ENCODE data around the gene RNF157.

The RNF157 gene

DNA sequence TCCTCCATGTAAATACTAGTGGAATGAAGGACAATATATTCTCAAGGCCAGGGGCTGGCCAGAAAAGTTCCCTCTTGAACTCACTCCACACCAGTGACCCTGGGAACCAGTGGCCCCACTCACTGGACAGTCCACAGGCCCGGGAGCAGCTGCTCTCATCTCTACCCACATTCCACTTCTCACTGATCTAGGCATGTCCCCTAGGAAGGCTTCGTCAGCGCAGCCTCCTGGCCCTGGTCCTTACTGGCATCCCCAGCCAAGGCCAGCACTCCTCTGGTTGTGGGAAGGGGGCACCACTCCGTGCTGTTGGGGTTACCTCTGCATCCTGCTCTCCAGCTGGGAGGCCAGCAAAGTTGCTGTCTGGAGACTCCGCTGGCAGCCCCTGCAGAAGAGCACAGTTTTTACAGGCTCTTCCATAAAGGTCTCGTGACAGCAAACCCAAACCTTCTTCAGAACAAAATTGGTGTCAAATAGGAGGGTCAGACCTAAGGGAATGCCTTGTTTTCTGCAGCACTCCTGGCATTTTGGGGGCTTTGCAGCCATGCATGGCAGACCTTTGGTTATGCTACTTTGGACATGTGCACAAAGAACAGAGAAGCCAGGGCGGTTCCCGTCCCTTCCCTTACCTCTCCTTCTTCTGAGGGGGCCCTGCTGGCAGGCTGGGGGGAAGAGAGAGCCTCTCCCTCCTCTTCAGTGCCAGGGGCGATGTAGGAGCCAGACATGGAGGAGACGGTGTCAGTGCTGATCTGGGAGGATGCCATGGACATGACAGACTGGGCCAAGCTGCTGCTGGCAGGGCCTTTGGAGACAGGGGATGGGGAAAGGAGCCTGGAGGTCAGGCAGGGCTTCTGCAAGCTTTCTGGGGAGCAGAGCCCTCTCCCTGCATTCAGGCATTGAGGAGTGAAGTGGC lies 85.1 kb downstream of the RNF157 start:
- DNase-seq = no peak

DNA sequence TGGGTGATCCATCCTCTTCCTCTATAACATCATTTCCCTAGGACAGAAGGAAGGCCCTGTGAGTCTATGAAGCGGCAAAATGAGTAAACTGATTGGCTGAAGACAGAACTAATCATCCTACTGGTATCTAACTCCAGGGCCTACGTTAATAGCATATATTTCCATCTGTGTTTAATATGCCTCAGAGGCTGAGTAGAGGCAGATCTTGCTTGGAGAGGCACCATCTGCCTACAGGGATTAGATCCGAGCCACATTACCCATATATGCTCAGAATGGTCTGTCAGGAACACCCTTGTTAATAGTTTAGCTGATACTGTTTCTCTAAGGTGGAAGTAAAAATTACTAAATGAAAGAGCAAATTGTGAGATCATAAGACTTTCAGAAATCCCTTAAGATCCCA lies 86.0 kb downstream of the RNF157 start:
- no peak for DNase-seq

DNA sequence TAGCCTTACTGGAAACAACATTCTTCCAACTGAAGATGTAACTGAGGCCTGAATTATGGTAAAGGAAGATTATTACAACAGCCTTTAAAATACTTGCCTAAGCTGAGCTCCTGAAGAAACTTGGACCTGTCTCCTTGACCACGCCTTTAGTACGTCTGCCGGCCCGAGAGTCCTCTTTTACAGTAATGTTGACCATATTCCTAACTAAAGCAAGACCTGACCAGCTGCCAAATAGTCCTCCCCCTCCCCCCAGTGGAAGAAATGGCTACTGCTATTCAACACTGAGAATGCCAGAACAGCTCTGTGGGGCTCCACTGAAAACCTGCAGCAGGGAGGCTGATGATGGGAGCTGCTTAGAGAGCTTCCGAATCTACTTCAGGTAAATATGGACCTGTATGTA lies 86.7 kb downstream of the RNF157 start:
- peak; percentile 31 for DNase-seq

DNA sequence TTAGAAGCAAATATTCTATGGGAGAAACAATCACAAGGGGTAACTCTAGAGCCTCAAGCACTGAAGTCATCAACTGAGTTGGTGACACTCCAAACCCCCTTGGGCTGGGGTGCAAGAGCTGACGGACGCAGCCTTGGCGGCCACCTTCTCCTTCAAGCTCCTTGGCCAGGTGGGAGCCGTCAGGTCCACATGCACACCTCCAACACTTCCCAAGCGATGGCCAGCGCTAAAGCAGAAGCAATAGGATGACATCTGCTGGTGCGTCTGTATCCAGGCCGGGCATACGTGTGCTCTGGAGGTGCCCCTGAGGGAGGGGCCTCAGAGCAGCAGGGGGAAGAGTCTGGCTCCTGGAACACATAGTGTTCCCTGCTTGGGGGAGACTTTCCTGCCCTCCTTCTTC lies 87.1 kb downstream of the RNF157 start:
- DNase-seq = no peak

DNA sequence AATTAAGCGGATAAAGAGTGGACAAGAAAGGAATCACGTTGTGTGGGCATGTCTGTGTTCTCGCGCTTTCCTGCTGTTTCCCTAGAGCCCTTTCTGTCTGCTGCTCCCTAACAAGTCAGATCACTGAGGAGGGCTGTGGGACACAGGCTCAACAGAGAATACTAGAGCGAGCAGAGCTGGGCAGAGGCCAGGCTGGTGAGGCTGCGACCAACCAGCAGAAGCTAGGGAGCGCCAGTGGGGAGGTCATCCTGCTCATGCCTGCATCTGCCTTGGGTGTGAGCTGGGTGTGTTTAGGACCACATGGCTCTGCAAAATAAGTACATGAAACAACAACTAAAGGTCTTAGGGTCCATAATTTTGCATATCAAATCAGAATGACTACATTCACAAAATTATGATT lies 87.7 kb downstream of the RNF157 start:
- DNase-seq = peak; percentile 41

DNA sequence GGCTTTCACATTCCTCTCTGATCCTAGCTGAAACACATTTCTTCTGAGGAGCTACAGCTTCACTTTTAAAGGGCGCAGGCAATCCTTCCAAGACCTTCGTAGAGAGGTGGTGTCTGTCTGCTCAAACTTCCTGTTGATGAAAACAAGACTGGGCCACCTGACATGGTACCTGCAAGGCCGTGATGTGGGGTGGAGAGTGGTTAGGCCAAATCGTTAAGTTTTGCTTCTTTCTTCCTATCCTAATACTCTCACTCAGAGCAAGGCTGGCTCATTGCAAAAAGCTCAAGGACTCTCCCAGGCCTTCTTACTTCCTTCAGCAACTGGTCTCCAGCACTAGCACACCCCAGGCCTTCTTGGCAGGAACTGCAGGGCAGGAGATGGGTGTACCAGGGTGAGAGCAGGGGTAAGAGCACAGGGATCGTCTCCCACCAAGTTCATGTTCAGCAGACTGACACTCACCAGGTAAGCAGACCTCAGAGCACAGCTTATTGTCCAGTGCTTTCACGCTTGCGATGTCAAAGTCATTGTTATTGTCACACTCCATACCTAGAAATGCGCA lies 88.3 kb downstream of the RNF157 start:
- no peak for DNase-seq

DNA sequence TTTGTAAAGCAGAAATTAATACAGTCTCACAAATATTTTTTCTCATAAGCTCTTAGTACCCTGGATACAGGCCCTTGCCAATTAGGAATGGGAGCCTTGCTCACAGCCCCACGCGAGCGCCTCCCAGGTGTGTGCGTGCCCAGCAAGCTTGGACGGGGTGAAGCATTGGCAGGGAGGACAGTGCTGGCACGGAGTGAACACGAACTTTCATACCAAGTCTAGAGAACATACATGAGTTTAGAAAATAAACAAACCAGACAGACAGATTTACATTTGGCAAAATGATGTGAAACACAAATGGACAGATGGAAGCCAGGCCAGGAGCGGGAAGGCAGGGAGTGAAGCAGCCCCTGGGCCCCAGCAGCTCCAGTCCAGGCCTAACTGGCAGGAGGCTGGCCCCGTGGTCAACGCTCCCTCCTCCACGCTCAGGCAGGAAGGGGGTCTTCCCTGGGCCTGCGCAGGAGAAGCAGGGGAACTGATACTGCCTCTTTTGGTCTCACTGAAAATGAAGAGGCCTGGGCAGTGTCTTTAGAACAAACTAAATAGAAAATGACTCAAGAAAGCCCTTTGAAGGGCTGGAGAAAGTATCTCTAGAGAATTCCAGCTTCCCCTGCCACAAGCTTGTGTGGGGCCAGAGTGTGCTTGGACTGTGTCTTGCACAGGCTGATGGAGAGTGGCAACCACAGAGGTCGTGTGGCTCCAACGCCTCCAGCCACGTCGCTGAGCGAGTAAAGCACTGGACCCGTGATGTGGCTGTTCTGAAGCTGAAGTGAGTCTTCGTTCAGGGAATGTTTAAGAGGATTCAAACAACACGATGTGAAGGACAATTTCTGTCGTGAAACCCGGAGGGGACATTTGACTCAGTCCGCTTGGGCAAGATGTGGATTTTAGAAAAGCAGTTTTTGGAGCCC lies 89.3 kb downstream of the RNF157 start:
- DNase-seq = no peak

DNA sequence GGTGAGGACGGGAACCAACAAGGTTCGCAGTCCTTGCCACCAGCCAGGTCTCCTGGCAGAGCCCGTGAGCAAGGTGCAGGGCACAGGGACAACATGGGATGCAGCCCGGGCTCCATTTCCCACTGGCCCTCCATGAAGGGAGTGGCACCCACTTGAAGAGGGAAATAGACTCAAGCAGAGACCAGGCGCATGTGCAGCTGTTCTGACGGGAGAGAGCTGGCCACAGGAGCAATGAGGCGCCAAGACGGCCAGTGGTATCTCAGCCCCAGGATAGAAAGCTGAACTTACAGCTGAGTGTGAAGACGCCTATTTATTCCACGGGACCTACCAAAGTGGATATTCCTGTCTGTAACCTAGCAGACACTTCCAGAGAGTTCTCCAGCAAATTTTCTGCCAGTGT lies 91.1 kb downstream of the RNF157 start:
- DNase-seq = no peak

DNA sequence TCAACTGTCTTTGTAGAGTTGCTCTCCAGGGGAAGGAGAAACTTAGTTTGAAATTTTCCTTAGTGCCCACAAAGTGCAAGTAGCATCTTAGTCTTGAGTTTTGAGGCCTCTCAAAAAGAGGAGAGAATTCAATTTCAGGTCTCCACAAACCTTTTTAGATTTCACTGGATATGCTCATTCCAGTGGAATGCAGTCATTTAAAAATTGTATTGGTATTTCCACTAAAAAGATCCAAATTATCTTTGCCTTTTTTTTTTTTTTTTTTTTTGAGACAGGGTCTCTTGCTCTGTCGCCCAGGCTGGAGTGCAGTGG lies 92.3 kb downstream of the RNF157 start:
- no peak for DNase-seq

DNA sequence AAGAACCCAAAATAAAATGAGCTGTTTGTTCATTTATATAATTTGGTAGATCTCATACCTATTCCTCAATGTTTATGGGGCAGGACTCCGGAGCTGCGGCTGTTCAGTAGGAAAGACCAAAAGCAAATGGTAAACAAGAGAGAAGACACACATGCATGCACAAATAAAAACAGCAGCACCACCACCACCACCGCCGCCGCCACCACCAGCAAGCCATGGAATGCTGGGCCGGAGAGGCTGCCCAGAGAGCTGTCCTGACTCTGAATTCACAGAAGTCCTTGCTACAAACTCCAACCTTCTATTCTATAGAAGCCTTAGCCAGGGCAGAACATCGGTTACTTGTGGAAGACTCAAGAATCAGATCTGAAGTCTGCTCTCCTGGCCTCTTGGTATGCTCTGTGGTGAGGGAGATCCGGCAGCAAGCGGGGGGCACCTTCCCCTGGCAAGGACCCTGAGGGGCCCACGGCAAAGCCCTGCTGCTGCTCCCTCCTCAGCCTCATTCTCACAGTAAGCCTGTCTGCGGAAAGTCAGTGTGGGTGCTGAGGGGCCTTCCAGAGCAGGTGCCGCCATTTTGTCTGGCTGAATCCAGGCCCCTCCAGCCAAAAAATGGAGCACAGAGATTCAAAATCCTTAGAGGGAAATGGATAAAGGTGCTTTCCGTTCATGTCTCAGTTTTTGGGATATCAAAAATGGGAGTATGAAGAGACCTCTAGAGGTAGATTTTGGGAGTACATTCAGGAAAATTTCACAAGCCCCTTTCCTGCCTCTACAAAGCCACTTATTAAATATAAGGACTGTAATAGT lies 92.9 kb downstream of the RNF157 start:
- DNase-seq = peak; percentile 48

DNA sequence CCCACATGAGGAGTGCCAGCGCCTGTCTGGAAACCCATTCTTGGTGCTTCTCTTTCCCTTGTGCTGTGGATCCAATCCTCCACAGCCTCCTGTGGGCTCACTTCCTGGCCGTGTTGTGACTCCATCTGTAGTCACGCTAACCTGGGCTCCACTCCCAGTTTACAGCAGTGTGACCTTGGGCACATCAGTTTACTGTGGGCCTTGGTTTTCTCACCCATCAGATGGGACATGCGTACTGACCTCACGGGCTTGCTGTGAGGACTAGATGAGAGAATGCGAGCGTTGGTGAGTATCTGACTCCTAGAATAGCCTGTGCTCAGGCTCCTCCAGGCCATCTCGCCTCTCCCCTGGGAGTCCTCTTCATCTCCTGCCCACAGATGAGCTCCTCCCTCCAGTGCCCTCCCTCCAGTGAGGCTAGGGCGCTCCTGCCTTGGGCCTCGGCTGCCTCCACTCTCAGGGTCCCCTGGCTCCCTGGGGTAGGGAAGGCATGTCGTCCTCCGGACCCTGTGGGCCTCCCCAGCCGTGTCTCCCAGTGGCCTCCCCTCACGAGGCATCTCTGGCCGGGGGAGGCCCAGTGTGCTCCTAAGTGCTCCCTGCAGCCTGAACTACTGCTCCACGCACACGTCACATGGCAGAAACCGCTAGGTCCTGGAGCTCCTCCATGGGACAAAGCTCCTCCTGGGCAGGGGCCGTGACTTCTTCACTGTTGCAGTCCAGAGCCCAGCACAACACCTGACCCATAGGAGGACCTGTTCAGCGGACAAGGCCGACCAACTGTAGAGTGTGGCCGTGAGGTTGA lies 94.0 kb downstream of the RNF157 start:
- no peak for DNase-seq

DNA sequence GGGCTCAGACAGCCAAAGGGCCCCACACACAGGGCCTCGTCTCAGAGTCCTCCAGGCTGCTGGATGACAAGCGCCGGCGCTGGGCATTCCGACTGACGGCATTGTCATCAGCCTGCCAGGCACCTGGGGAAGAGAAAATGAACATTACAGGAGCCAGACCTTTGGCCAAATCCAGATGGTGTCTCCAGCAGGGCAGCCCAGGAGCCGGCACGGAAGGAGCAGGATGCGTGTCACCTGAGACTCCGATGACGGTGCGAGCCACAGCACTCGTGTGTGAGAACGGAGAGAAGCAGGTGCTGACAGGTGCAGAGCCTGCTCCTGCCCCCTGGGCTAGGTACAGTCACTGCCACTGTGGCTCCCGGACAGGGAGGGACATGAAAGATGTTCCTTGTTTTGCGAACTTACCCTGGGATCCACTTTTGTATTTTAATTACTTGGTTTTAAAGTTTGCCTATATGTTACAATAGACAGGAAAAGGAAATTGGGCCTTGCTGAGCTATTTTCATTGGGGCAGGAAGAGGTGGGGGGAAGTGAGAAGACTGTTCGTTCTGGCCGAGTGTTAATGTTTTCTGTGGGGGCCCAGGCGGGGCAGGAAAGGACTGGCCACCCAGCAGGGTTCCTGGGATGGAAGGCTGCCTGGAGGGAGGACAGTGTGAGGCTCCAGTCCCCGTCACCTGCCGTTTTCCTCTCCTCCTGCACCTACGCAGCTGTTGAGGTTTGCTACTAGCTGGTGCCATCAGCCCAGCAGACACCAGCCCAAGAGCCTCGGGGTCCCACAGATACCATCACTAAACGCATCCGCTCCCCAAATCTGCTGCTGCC lies 94.9 kb downstream of the RNF157 start:
- no peak for DNase-seq

DNA sequence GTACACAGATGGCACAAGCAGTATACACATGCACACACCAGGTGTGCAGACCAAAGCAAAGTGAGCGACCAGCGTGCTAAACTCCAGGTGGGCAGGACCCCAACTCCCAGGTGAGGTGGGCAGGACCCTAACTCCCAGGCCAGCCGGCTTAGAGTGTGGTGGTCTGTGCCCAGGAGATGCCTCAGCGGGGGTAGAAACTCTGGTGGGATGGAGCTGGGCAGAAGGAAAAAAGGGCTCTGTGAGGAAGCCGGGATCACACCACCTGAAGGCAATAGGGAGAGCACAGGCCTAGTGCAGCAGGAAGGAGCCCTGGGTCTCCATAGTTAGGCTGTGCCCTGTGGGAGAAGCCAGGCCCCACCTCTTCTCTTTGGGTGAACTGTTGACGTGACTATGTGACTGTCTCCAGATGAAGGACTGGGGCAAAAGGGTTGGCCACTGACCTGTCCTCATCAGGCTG lies 97.7 kb downstream of the RNF157 start:
- no peak for DNase-seq

DNA sequence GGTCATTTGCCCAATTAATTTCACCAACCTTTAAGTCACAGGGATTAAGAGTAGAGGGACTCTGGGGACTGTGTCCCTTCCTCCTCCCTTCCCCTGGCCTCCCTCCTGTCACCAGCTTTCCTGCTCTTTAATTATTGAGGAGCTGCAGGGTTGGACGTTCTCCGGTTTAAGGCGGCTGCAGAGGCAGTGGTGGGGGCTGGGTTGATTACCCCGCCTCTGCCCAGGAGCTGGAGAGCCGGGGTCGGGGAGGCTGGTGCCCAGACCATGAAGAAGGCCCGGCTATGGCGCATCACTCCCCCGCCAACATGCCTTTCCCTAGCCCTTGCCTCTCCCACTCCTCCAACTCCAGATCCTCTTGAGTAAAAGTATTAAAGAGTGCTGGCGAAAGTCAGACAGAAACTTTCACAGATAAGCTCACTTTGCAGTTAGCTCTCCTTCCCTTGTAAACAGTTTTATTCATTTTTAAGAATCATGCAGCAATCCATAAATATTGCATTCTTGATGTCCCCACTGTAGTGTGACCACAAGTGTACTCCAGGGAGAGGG lies 98.2 kb downstream of the RNF157 start:
- peak; percentile 30 for DNase-seq

DNA sequence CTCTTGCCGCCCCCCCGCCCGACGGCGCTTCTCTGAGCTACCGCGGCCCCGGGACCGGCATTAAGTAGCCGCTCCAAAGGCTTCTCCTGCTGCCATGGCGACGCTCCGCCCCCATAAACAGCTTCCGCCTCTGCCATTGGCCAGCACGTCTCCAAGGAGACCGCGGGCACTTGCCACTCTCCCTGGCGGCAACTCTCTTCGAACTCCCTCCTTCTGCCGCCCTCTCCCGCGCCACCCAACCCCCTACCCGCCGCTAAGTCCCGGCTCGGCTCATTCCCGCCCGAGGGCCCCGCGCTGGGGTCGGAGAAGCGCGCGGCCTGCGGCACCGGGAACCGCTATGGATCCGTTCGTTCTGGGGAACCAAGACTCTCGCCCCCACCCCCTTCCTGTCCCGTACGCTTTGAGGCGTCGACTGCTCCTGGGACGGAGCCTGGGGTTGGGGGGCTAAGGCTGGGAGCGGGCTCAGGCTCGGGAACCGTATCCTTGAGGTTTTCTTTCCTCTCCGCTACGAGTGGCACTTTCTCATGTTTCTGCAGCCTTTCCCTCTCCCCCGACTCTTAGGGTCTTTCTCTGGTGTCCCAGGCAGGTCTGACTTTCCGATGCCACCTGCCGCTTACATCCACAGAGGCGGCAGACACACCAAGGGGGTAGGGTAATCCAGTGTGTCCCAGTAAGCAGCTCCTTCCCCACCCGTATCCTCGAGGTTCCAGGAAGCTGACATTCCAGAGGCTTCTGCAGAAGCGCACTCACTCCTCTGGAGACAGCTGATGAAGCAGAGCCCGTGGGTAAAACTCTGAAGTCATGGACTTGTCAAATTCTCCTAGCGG lies 98.9 kb downstream of the RNF157 start, which contains the start of gene FOXJ1:
Gene FOXJ1 (minus strand): TSS at position 34 of the 827 bp plus-strand sequence. CDS start 850 bp downstream, outside the sequence.
- peak; percentile 97 for DNase-seq

DNA sequence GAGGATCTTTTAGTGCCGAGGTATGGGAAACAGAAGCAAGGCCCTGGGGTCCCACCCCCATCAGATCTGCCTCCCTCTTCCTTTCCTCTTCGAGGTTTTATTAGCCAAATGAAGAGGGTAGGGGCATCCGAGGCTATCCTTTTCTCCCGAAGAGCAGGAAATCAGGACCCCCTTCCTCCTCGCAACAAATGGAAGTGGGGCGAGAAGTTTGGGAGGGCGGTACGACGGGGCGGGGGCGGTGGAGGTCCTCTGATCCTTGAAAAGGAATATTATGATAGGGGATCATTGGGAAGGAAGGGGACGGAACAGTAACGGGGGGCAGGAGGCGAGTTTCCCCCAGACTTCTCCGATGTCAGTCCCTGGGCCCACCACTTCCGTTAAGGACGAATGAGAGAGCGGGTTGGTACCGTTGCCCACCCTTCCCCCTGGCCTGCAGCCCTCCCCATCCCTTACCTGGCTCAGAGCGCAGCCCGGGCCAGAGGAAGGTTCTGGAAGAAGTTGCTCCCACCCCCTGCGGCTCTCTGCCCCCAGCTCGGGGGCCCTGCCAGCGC lies 99.6 kb downstream of the RNF157 start:
- no peak for DNase-seq

DNA sequence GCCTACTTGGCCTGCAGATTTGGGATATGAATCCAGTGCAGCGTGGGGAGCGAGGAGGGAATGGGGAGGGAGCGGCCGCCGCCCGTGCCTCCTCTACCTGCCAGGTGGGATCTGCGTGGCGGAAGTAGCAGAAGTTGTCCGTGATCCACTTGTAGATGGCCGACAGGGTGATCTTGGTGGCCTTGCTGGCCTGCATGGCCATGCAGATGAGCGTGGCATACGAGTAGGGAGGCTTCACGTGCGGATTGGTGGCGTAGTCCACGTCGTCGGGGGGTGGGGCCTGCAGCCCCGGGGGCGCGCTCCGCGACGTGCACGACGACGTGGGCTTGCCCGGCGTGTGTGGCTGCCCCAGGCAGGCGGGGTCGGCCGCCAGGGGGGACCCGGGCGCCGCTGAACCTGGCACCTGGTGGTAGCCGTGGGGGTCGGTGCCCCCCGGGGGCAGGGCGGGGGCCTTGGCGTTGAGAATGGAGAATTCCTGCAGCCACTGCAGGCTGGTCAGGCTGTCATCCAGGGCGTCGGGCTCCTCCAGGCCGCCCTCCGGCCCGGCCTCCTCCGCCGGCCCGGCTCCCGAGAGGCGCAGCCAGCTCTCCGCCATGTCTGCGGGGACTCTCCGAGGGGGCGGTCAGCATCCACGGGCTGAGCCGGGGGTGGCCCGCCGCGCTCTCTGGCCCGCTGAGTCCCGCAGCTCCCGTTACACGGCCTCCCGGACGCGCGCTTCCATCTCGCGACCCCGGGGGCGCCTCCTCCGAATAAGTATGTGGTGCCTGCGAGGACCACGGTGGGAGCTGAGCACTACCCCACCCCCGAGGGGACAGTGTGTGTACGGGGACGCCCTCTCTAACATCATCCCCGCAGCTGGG lies 100.3 kb downstream of the RNF157 start:
- peak; percentile 70 for DNase-seq
